Iris pigment epithelial cell (primary cell): ENCODE data around the gene TCF7L2.

ENCODE experiments used
- DNase-seq: peaks from one replicate; pipeline ENCODE4 v3.0.0-alpha.2; 2011; ENCODE audit warnings: low read depth

Gene TCF7L2

GRCh38 chr10:113066561-113067312 lies 116.7 kb downstream of the TCF7L2 start:
- DNase-seq, result no peak

GRCh38 chr10:113067501-113067900 lies 117.5 kb downstream of the TCF7L2 start:
- no peak for DNase-seq

- DNase-seq, result no peak
These were observed 118.3 kb downstream of the TCF7L2 start for GRCh38 chr10:113068178-113068890.

GRCh38 chr10:113069595-113069994 lies 119.5 kb downstream of the TCF7L2 start:
- DNase-seq, result peak; percentile 98

GRCh38 chr10:113071446-113071845 lies 121.4 kb downstream of the TCF7L2 start:
- DNase-seq, result no peak

- DNase-seq, result peak; percentile 97
These were observed 123.6 kb downstream of the TCF7L2 start for GRCh38 chr10:113073549-113074189.

GRCh38 chr10:113076949-113077348 lies 126.9 kb downstream of the TCF7L2 start:
- DNase-seq, result no peak

- DNase-seq, result no peak
These were observed 128.3 kb downstream of the TCF7L2 start for GRCh38 chr10:113078282-113078907.

- DNase-seq, result no peak
These were observed 130.2 kb downstream of the TCF7L2 start for GRCh38 chr10:113080061-113080924.

- no peak for DNase-seq
These were observed 130.8 kb downstream of the TCF7L2 start for GRCh38 chr10:113080925-113081229.

- no peak for DNase-seq
These were observed 134.0 kb downstream of the TCF7L2 start for GRCh38 chr10:113084031-113084430.

- no peak for DNase-seq
These were observed 135.7 kb downstream of the TCF7L2 start for GRCh38 chr10:113085776-113086175.

- DNase-seq, result no peak
These were observed 136.2 kb downstream of the TCF7L2 start for GRCh38 chr10:113086282-113086681.

GRCh38 chr10:113087165-113088029 lies 137.3 kb downstream of the TCF7L2 start:
- DNase-seq, result peak; percentile 100

- no peak for DNase-seq
These were observed 138.1 kb downstream of the TCF7L2 start for GRCh38 chr10:113088194-113088593.

- DNase-seq, result no peak
These were observed 139.5 kb downstream of the TCF7L2 start for GRCh38 chr10:113089551-113089950.

- DNase-seq, result no peak
These were observed 141.9 kb downstream of the TCF7L2 start for GRCh38 chr10:113091920-113092319.

GRCh38 chr10:113093188-113094113 lies 143.4 kb downstream of the TCF7L2 start:
- peak; percentile 75 for DNase-seq

- peak; percentile 67 for DNase-seq
These were observed 144.1 kb downstream of the TCF7L2 start for GRCh38 chr10:113094114-113094486.
